GM21381 (cell line): ENCODE data around the gene CAV1.

Experiments
- ATAC-seq: cut with Tn5 transposase; IDR thresholded peaks from one replicate; pipeline ENCODE4 v1.9.1; 2021; ENCODE audit warnings: mild to moderate bottlenecking, moderate library complexity; ENCODE audit not compliant: unreplicated experiment

The CAV1 gene

GRCh38 chr7:116503835-116504234 lies 21.0 kb upstream of the CAV1 start:
- ATAC-seq = no peak

- ATAC-seq = no peak
Observed at GRCh38 chr7:116505278-116505677, 19.6 kb upstream of the CAV1 start.

GRCh38 chr7:116505823-116506222 lies 19.0 kb upstream of the CAV1 start:
- ATAC-seq = no peak

- no peak for ATAC-seq
Observed at GRCh38 chr7:116509982-116510579, 14.8 kb upstream of the CAV1 start.

DNA sequence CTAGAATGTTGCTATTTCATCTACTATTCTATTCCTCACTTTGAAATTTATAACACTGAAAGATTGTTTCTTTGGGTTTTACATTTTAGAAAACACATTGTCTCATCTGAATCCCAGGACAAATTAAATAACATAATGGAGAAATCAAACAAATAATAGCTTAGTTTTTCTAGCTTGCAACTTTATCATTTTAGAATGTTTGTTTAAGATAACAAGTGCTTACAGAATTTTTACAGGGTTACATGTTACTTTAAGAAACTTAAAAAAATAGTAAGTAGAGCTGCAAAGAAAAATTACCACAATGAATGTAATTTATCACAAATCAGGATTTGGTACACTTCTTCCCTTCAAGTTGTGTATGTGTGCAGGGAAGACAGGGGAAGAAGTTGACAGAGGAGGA lies 14.0 kb upstream of the CAV1 start:
- no peak for ATAC-seq

- peak; percentile 100 for ATAC-seq
Observed at GRCh38 chr7:116511552-116512519, 13.0 kb upstream of the CAV1 start.

GRCh38 chr7:116512520-116513188 lies 12.2 kb upstream of the CAV1 start:
- ATAC-seq = no peak

- ATAC-seq = no peak
Observed at GRCh38 chr7:116515584-116515983, 9.3 kb upstream of the CAV1 start.

GRCh38 chr7:116516324-116516723 lies 8.5 kb upstream of the CAV1 start:
- ATAC-seq = no peak

DNA sequence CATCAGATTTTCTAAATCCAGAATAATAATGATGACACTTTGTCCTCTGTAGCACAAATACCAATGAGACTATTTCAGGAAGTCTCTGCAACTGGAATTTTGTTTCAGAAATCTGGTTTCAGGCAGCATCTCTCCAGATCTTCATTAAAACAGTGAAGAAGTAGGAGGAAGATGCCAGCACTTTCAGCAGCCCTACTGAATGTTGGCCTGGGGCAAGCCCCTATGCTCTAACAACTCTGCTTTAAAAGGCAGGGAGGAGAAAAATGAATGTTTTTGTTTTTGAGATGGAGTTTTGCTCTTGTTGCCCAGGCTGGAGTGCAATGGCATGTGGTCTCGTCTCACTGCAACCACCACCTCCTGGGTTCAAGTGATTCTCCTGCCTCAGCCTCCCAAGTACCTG lies 7.2 kb upstream of the CAV1 start:
- no peak for ATAC-seq

DNA sequence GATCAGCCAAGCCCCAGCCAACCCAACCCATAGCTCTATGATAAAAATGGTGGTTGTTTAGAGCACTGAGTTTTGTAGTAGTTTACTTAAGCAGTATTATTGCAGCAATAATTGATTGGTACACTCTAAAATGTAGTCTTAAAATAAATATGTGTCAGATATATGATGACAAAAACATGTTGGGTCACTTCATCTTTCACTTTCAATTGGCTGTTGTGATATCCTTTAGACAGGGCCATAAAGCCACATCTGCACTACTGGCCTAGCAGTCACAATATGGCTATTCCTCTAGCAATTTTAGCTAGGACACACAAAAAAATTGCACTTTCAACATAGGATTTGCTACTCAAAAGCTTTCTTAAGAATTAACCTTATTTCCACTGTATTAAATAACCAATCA lies 5.9 kb upstream of the CAV1 start:
- no peak for ATAC-seq

GRCh38 chr7:116521046-116521664 lies 3.7 kb upstream of the CAV1 start:
- no peak for ATAC-seq

- ATAC-seq = no peak
Observed at GRCh38 chr7:116522247-116522646, 2.6 kb upstream of the CAV1 start.

DNA sequence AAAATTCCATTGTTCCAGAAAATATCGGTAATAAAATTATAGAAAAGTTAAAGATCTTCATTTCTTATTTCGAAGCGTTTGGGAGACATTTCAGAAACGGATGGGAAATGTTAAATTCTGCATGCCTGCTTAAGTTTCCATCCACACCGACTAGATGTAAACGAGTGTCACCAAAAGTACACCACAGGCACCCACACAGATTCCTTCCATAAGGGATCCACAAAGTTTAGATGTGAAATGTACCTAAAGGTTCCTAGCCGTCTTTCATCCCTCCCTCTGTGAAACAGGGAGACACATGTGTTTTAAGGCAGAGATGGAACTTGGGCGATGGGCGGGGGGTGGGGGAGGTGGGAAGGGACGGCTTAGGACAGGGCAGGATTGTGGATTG lies 621 bp upstream of the CAV1 start:
- ATAC-seq = no peak

DNA sequence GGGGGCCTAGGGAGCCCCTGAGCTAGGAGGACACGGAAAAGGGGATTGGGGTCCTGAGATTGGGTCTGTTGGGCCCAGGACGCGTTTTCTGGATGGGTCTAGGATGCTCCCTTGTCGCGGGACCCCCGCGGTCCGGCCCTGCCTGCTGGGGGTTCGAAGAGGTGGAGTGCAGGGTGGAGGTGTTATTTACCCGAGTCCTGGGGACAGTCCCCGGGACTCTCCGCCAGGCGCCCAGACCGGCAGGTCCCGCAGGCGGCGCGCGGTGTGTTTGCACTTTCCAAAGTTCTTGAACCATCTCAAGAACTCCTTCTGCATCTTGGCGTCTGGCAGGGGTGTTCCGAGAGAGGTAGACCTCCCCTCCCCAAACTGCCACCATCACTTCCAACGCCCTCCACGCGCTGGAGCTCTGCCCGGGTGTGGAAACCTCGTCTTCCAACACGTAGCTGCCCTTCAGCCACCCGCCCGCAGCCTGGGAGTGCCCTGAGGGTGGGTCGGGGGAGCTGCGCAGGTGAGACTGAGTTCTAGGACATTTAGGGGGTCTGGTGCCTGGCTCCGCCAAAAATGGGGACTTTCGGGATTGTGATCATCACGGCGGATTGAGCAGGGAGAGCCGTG lies 569 bp downstream of the CAV1 start:
- peak; percentile 40 for ATAC-seq

GRCh38 chr7:116525913-116526861 lies 1.4 kb downstream of the CAV1 start:
- ATAC-seq = peak; percentile 89

DNA sequence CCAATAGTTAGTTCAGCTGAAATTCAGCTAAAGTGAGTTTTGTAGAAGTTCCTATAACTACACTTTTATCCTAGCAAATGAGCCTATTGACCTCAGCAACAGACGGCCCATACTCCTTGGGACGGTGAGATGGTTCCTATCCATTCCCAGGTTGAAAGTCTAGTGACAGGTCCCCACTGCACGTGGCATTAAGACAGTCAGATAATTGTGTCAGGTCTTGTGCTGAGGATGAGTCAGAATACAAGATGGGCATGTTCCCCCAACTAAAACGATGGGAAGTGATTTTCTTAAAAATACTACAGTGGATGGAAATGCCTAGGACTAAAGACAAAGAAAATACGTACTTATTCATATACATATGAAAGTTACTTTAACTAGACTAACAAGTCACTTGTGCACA lies 2.1 kb downstream of the CAV1 start:
- ATAC-seq = no peak

GRCh38 chr7:116527521-116527920 lies 2.7 kb downstream of the CAV1 start:
- ATAC-seq = no peak

DNA sequence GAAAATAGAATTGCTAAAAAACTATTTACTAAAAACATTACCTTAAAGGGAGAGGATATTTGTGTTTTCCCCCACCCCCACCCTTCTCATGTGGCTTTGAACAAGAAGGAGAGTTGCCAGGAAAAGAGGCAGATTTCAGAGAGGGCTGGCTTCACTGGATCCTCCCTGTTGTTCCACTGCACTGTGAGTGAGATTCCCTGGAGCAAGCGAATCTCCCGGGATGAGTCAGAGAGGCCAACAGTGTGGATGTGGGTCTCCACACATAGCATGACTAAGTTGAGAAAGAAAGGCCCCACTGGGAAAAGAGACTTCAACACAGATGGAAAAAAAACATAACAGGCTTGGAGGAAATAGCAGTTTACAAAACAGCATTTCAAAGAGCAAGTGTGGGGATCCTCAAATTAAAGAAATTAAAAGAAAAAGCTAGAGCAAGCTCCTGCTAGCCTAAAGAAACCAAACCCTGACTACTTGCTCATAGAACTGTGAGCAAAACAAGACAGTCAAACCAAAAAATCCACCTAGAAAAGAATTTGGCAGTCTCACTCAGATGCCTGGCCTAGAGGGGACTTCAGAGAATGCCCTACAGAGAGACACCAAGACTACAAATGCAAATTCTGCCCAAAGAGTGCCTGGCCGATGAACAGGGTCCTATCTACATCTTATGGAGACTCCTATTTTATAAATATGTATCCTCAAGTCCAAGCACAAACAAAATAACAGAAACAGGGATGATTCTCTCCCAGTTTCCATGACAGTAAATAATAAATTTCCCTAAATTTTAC lies 3.4 kb downstream of the CAV1 start:
- no peak for ATAC-seq
